HCT116 (cell line): ENCODE measurements around the gene CHODL. TPM values are rescaled to one million over a fixed set of nuclear protein-coding genes. Genes with fewer than 3 reads are reported as not detected.

Experiments
- ATAC-seq: fragments of 200-7000 bp; cut with Tn5 transposase; 2 replicates; pipeline ENCODE4 v1.9.1; 2020; ENCODE audit warnings: mild to moderate bottlenecking, moderate library complexity
- BruUV-seq: library from RNA; stranded (reverse); fragments of 400-500 nt; replicated peaks from 2 replicates; lab custom pipeline; 2021; lab: Mats Ljungman, UMichigan
- CTCF ChIA-PET: fragments of 300-600 bp; sonication (Branson Sonifier 250); formaldehyde crosslinking; loops from one replicate; lab custom pipeline; 2021; ENCODE audit warnings: antibody characterized with exemption; lab: Charles Lee
- POLR2A ChIA-PET: fragments of 300-600, 350-600 bp; sonication (Branson Sonifier 250); formaldehyde crosslinking; loops from one replicate; lab custom pipeline; 2021; ENCODE audit warnings: antibody characterized with exemption; lab: Charles Lee
- RAD21 ChIA-PET, 2 experiments: fragments of 300-600 bp; sonication (Branson Sonifier 250); formaldehyde crosslinking; loops; one replicate each; lab custom pipeline; 2023; ENCODE audit warnings: low total read pairs in 2 of 2; ENCODE audit not compliant: uncharacterized antibody in 2 of 2, unreplicated experiment in 2 of 2, low non-redundant PET in 1 of 2; lab: Charles Lee
- DNase-seq: peaks from one replicate; pipeline ENCODE4 v3.0.0-alpha.2; 2010; ENCODE audit warnings: low read depth, low spot score
- H2AFZ ChIP-seq: fragments of 200-600 bp; shearing (Covaris generic), sonication (generic); 2 replicates; pipeline ENCODE4 v1.6.1; 2017; ENCODE audit warnings: low read depth, mixed run types, mixed read lengths, antibody characterized with exemption, low read length; ENCODE audit not compliant: poor library complexity, severe bottlenecking
- H3K27ac ChIP-seq: 2 replicates; pipeline ENCODE4 v1.5.1; 2012; ENCODE audit warnings: low read depth, low read length
- H3K27me3 ChIP-seq: fragments of 200-600 bp; sonication (generic); 2 replicates; pipeline ENCODE4 v1.6.1; 2016; ENCODE audit warnings: mixed run types, low read length, mixed read lengths; ENCODE audit not compliant: insufficient read depth
- H3K36me3 ChIP-seq, 2 experiments: fragments of 200-500 bp in 1 of 2; fragments of 200-600 bp in 1 of 2; sonication (Bioruptor generic) in 1 of 2; sonication (generic) in 1 of 2; 2 replicates each; pipeline versions ENCODE4 v1.5.1 to v1.6.1; 2014 to 2016; ENCODE audit warnings: low read length in 2 of 2, inconsistent platforms in 1 of 2, mixed read lengths in 1 of 2, mixed run types in 1 of 2; ENCODE audit not compliant: insufficient read depth in 2 of 2, control insufficient read depth in 1 of 2
- H3K4me1 ChIP-seq, 2 experiments: fragments of 200-600 bp in 1 of 2; sonication (generic) in 1 of 2; 2 replicates each; pipeline versions ENCODE4 v1.5.1 to v1.6.1; 2012 to 2017; ENCODE audit warnings: low read length in 2 of 2, inconsistent platforms in 1 of 2, mild to moderate bottlenecking in 1 of 2, mixed read lengths in 1 of 2, mixed run types in 1 of 2, moderate library complexity in 1 of 2; ENCODE audit not compliant: insufficient read depth in 2 of 2, control insufficient read depth in 1 of 2
- H3K4me2 ChIP-seq: fragments of 200-600 bp; sonication (generic); 2 replicates; pipeline ENCODE4 v1.6.1; 2017; ENCODE audit warnings: mixed run types, low read length, mixed read lengths
- H3K4me3 ChIP-seq, 2 experiments: fragments of 200-600 bp in 1 of 2; sonication (generic) in 1 of 2; replicated peaks in 1 of 2; 2 replicates each; pipeline ENCODE4 v1.5.1; 2011 to 2016; ENCODE audit warnings: low read length in 2 of 2, control low read depth in 1 of 2, low read depth in 1 of 2, mild to moderate bottlenecking in 1 of 2, mixed read lengths in 1 of 2, mixed run types in 1 of 2
- H3K79me2 ChIP-seq: fragments of 200-600 bp; sonication (generic); 2 replicates; pipeline ENCODE4 v1.6.1; 2017; ENCODE audit warnings: mild to moderate bottlenecking, mixed run types, low read length, moderate library complexity, mixed read lengths; ENCODE audit not compliant: insufficient read depth
- H3K9ac ChIP-seq: fragments of 200-600 bp; sonication (generic); 2 replicates; pipeline ENCODE4 v1.6.1; 2016; ENCODE audit warnings: low read length, mixed read lengths
- H3K9me2 ChIP-seq: fragments of 200-600 bp; sonication (generic), shearing (Covaris generic); 2 replicates; pipeline ENCODE4 v1.6.1; 2017; ENCODE audit warnings: mixed run types, mild to moderate bottlenecking, moderate library complexity; ENCODE audit not compliant: insufficient read depth
- H3K9me3 ChIP-seq, 2 experiments: fragments of 200-500 bp in 1 of 2; fragments of 200-600 bp in 1 of 2; sonication (Bioruptor generic) in 1 of 2; sonication (generic) in 1 of 2; 2 replicates each; pipeline ENCODE4 v1.6.1; 2014 to 2017; ENCODE audit warnings: low read length in 2 of 2, mixed read lengths in 2 of 2, inconsistent platforms in 1 of 2, low read depth in 1 of 2, mild to moderate bottlenecking in 1 of 2, mixed run types in 1 of 2, moderate library complexity in 1 of 2; ENCODE audit not compliant: control insufficient read depth in 1 of 2, insufficient read depth in 1 of 2
- H4K20me1 ChIP-seq: fragments of 200-600 bp; sonication (generic), shearing (Covaris generic); 2 replicates; pipeline ENCODE4 v1.6.1; 2017; ENCODE audit warnings: mixed run types, mild to moderate bottlenecking, moderate library complexity; ENCODE audit not compliant: insufficient read depth
- ATF3 ChIP-seq: IDR thresholded peaks from 2 replicates; pipeline ENCODE4 v1.6.1; 2012
- CEBPB ChIP-seq: IDR thresholded peaks from 2 replicates; pipeline ENCODE4 v1.6.1; 2012; ENCODE audit warnings: low read depth
- EGR1 ChIP-seq: IDR thresholded peaks from 2 replicates; pipeline ENCODE4 v1.6.1; 2012; ENCODE audit warnings: low read depth
- ELF1 ChIP-seq: IDR thresholded peaks from 2 replicates; pipeline ENCODE4 v1.6.1; 2012; ENCODE audit warnings: low read depth, borderline replicate concordance
- FOSL1 ChIP-seq: IDR thresholded peaks from 2 replicates; pipeline ENCODE4 v1.6.1; 2012; ENCODE audit warnings: low read depth
- JUND ChIP-seq: IDR thresholded peaks from 2 replicates; pipeline ENCODE4 v1.6.1; 2012
- POLR2A ChIP-seq: IDR thresholded peaks from 2 replicates; pipeline ENCODE4 v1.7.0; 2011; ENCODE audit warnings: borderline replicate concordance; ENCODE audit not compliant: insufficient read depth, insufficient read length; ENCODE audit errors: extremely low read depth
- POLR2AphosphoS5 ChIP-seq: IDR thresholded peaks from 2 replicates; pipeline ENCODE4 v1.6.1; 2011; ENCODE audit warnings: mild to moderate bottlenecking, low read depth, low read length, moderate library complexity
- RAD21 ChIP-seq: IDR thresholded peaks from 2 replicates; pipeline ENCODE4 v1.6.1; 2012; ENCODE audit warnings: low read depth, mild to moderate bottlenecking
- ZBTB33 ChIP-seq: IDR thresholded peaks from 2 replicates; pipeline ENCODE4 v1.6.1; 2011; ENCODE audit warnings: mild to moderate bottlenecking, low read length, moderate library complexity; ENCODE audit not compliant: insufficient replicate concordance; ENCODE audit errors: extremely low read depth
- ZNF274 ChIP-seq: fragments of 200-500 bp; sonication (Bioruptor generic); IDR thresholded peaks from 2 replicates; pipeline ENCODE4 v1.6.1; 2014; ENCODE audit warnings: mild to moderate bottlenecking, low read depth, low read length, inconsistent platforms
- intact Hi-C: fragments of 100-400 bp; cut with micrococcal nuclease; formaldehyde crosslinking; loops from 2 replicates; pipeline ENCODE4 v1.10.0; 2022
- total RNA-seq: library from RNA; stranded (reverse); gene quantifications from one replicate; pipeline ENCODE4 v1.2.1, GENCODE V29; 2021; ENCODE audit not compliant: unreplicated experiment

The CHODL gene
- total RNA-seq, 1 experiment from 2014 or later: not detected

GRCh38 chr21:18253799-18254198, 9.2 kb downstream of the CHODL start:
- Histone ChIP-seq H3K4me2 (no peak overlapping the region), H3K27me3 (no peaks in the 10 kb centered on the region), H3K79me2 (no peaks in the 10 kb centered on the region), H2AFZ (no peak overlapping the region), H3K4me1 (no peaks in the 10 kb centered on the region), H3K36me3 (no peaks in the 10 kb centered on the region), H3K4me3 (no peak overlapping the region), H3K9ac (no peak overlapping the region), H3K9me2 (no peaks in the 10 kb centered on the region), H3K9me3 (peaks cover 15 to 27% of the 10 kb centered on the region in 2 experiments; a peak in 3 of 4 replicates), H4K20me1 (no peaks in the 10 kb centered on the region), H3K27ac (no peak overlapping the region)
- ChIA-PET CTCF (no interaction called here), POLR2A (no interaction called here), RAD21 (no interaction called here)
- DNase-seq: no peak
- TF ChIP-seq POLR2AphosphoS5: no peak
- TF ChIP-seq JUND: no peak
- no peak for TF ChIP-seq ZBTB33
- TF ChIP-seq ZNF274: no peak
- TF ChIP-seq POLR2A: no peak
- no peak for TF ChIP-seq EGR1
- no peak for TF ChIP-seq CEBPB
- TF ChIP-seq ATF3: no peak
- TF ChIP-seq RAD21: no peak
- no peak for TF ChIP-seq FOSL1
- TF ChIP-seq ELF1: no peak
- no TSS peak for BruUV-seq
- no peak for ATAC-seq
- intact Hi-C loops: no loop called here
